Measurements from ENCODE around the gene CACNA1I.

CACNA1I gene

GRCh38 chr22:39568278-39568981, 2.1 kb upstream of the CACNA1I start:
- DNase-seq = no peak

- DNase-seq = no peak
Measured at GRCh38 chr22:39569066-39569465, 1.5 kb upstream of the CACNA1I start.

- DNase-seq = no peak
Measured at GRCh38 chr22:39570226-39570625, 327 bp upstream of the CACNA1I start.

- DNase-seq = no peak
Measured at GRCh38 chr22:39571538-39571937, 985 bp downstream of the CACNA1I start.

- no peak for DNase-seq
Measured at GRCh38 chr22:39574779-39575551, 4.4 kb downstream of the CACNA1I start.

- no peak for DNase-seq
Measured at GRCh38 chr22:39575552-39575825, 4.9 kb downstream of the CACNA1I start.

GRCh38 chr22:39576027-39576426, 5.5 kb downstream of the CACNA1I start:
- DNase-seq = no peak

- no peak for DNase-seq
Measured at GRCh38 chr22:39577366-39577765, 6.8 kb downstream of the CACNA1I start.

- DNase-seq = no peak
Measured at GRCh38 chr22:39577900-39578299, 7.3 kb downstream of the CACNA1I start.

- DNase-seq = no peak
Measured at GRCh38 chr22:39580006-39580441, 9.5 kb downstream of the CACNA1I start.

- DNase-seq = no peak
Measured at GRCh38 chr22:39580795-39581194, 10.2 kb downstream of the CACNA1I start.

GRCh38 chr22:39581303-39581702, 10.8 kb downstream of the CACNA1I start:
- no peak for DNase-seq

- no peak for DNase-seq
Measured at GRCh38 chr22:39583066-39583667, 12.6 kb downstream of the CACNA1I start.

GRCh38 chr22:39589875-39590274, 19.3 kb downstream of the CACNA1I start:
- peak; percentile 57 for DNase-seq

GRCh38 chr22:39592081-39593065, 21.8 kb downstream of the CACNA1I start:
- peak; percentile 64 for DNase-seq

GRCh38 chr22:39593066-39593930, 22.7 kb downstream of the CACNA1I start:
- peak; percentile 53 for DNase-seq

- no peak for DNase-seq
Measured at GRCh38 chr22:39593931-39594285, 23.4 kb downstream of the CACNA1I start.

- DNase-seq = no peak
Measured at GRCh38 chr22:39594411-39594810, 23.9 kb downstream of the CACNA1I start.

GRCh38 chr22:39595622-39596172, 25.1 kb downstream of the CACNA1I start:
- no peak for DNase-seq

GRCh38 chr22:39596601-39597000, 26.0 kb downstream of the CACNA1I start:
- DNase-seq = no peak

- DNase-seq = no peak
Measured at GRCh38 chr22:39597236-39597869, 26.8 kb downstream of the CACNA1I start.
